HepG2 (cell line): Measurements from ENCODE around the gene OSER1. TPM values are rescaled to one million over a fixed set of nuclear protein-coding genes. Genes with fewer than 3 reads are reported as not detected.
A peak's percentile ranks its signal among the peaks of the same experiment; 100 is the strongest.

Source experiments
- ADNP ChIP-seq: sonication (generic); formaldehyde crosslinking; IDR thresholded peaks from 2 replicates; pipeline ENCODE4 v1.4.0; 2020; ENCODE audit warnings: missing genetic modification reagents
- ELF1 ChIP-seq: sonication (generic); formaldehyde crosslinking; IDR thresholded peaks from 2 replicates; pipeline ENCODE4 v1.4.0; 2020; ENCODE audit warnings: missing genetic modification reagents
- ELF3 ChIP-seq: IDR thresholded peaks from 2 replicates; pipeline ENCODE4 v1.6.1; 2016; ENCODE audit warnings: missing genetic modification reagents, missing compliant biosample characterization
- FOXA3 ChIP-seq: IDR thresholded peaks from 2 replicates; pipeline ENCODE4 v1.6.1; 2016; ENCODE audit warnings: missing genetic modification reagents, missing compliant biosample characterization
- HES4 ChIP-seq: sonication (generic); formaldehyde crosslinking; IDR thresholded peaks from 2 replicates; pipeline ENCODE4 v1.9.0; 2021; ENCODE audit warnings: mild to moderate bottlenecking, missing genetic modification reagents, borderline replicate concordance
- JARID2 ChIP-seq: sonication (generic); formaldehyde crosslinking; IDR thresholded peaks from 2 replicates; pipeline ENCODE4 v1.8.1; 2023; ENCODE audit warnings: missing genetic modification reagents, inconsistent platforms; ENCODE audit not compliant: insufficient replicate concordance
- KDM2A ChIP-seq: sonication (generic); formaldehyde crosslinking; IDR thresholded peaks from 2 replicates; pipeline ENCODE4 v1.4.0; 2020; ENCODE audit warnings: low read depth, missing genetic modification reagents, borderline replicate concordance
- KDM5B ChIP-seq: sonication (generic); formaldehyde crosslinking; IDR thresholded peaks from 2 replicates; pipeline ENCODE4 v1.4.0; 2020; ENCODE audit warnings: missing genetic modification reagents, mild to moderate bottlenecking, borderline replicate concordance
- NR2F1 ChIP-seq, 2 experiments: fragments of 450-650 bp in 1 of 2; formaldehyde crosslinking in 1 of 2; IDR thresholded peaks; 2 replicates each; pipeline versions ENCODE4 v1.5.0 to v1.6.1; 2016 to 2020; ENCODE audit warnings: mild to moderate bottlenecking in 1 of 2, missing compliant biosample characterization in 1 of 2, missing genetic modification reagents in 1 of 2, moderate library complexity in 1 of 2
- SALL1 ChIP-seq: sonication (generic); formaldehyde crosslinking; IDR thresholded peaks from 2 replicates; pipeline ENCODE4 v1.8.0; 2022; ENCODE audit warnings: mild to moderate bottlenecking, missing genetic modification reagents
- SP140L ChIP-seq: sonication (generic); formaldehyde crosslinking; IDR thresholded peaks from 2 replicates; pipeline ENCODE4 v1.4.0; 2020; ENCODE audit warnings: missing genetic modification reagents, borderline replicate concordance
- SSRP1 ChIP-seq: IDR thresholded peaks from 2 replicates; pipeline ENCODE4 v1.6.1; 2016; ENCODE audit warnings: control low read depth
- TBP ChIP-seq: sonication (generic); formaldehyde crosslinking; IDR thresholded peaks from 2 replicates; pipeline ENCODE4 v1.5.0; 2020; ENCODE audit warnings: missing genetic modification reagents
- ZEB1 ChIP-seq: IDR thresholded peaks from 2 replicates; pipeline ENCODE4 v1.6.1; 2012; ENCODE audit warnings: mild to moderate bottlenecking, low read depth, inconsistent platforms; ENCODE audit not compliant: insufficient replicate concordance
- ZNF225 ChIP-seq: sonication (generic); formaldehyde crosslinking; IDR thresholded peaks from 2 replicates; pipeline ENCODE4 v1.4.0; 2020; ENCODE audit warnings: mild to moderate bottlenecking, missing genetic modification reagents
- ZNF282 ChIP-seq: fragments of 450-650 bp; IDR thresholded peaks from 2 replicates; pipeline ENCODE4 v1.6.1; 2018; ENCODE audit not compliant: partially characterized antibody
- ZNF44 ChIP-seq: sonication (generic); formaldehyde crosslinking; IDR thresholded peaks from 2 replicates; pipeline ENCODE4 v1.5.1; 2020; ENCODE audit warnings: mild to moderate bottlenecking, missing genetic modification reagents
- ZNF674 ChIP-seq: sonication (generic); formaldehyde crosslinking; IDR thresholded peaks from 2 replicates; pipeline ENCODE4 v1.5.0; 2020; ENCODE audit warnings: low read depth, mild to moderate bottlenecking, missing genetic modification reagents
- polyA plus RNA-seq, 8 experiments: library from polyadenylated mRNA; depleted of rRNA in 3 of 8; stranded (reverse) in 7 of 8; unstranded in 1 of 8; fragments of >200 nt; fragmentation: Illumina TruSeq in 4 of 8; extraction: Trizol in 4 of 8; gene quantifications; 2 replicates each; pipeline versions ENCODE4 v1.2.1 to v1.2.3, GENCODE V29; 2011 to 2016; ENCODE audit warnings: low read depth in 4 of 8, missing spikeins in 1 of 8, mixed read lengths in 1 of 8; ENCODE audit not compliant: insufficient read depth in 1 of 8
- total RNA-seq, 5 experiments: library from RNA; depleted of rRNA; stranded (reverse); fragments of >200 nt; fragmentation: Illumina TruSeq; extraction: Trizol; gene quantifications; 2 replicates each; pipeline ENCODE4 v1.2.3, GENCODE V29; 2016; ENCODE audit warnings: low read depth in 1 of 5
- TF ChIP-seq, protein P1 (sequence below): IDR thresholded peaks from 2 replicates; pipeline ENCODE4 v1.4.0; 2020; ENCODE audit warnings: mild to moderate bottlenecking, missing genetic modification reagents
- TF ChIP-seq, protein P2 (sequence below): sonication (generic); formaldehyde crosslinking; IDR thresholded peaks from 2 replicates; pipeline ENCODE4 v1.5.0; 2020; ENCODE audit warnings: mild to moderate bottlenecking, missing genetic modification reagents
- TF ChIP-seq, protein P3 (sequence below): sonication (generic); formaldehyde crosslinking; IDR thresholded peaks from 2 replicates; pipeline ENCODE4 v1.5.1; 2020; ENCODE audit warnings: missing genetic modification reagents, mild to moderate bottlenecking, borderline replicate concordance
- TF ChIP-seq, protein P4 (sequence below): IDR thresholded peaks from 2 replicates; pipeline ENCODE4 v1.6.1; 2016

OSER1 gene
- total and polyA plus RNA-seq, 2 of the 13 experiments (the other 11 are each of a cell fraction or from before 2014, with no cell fraction given), result 71.2 to 71.5 TPM

DNA sequence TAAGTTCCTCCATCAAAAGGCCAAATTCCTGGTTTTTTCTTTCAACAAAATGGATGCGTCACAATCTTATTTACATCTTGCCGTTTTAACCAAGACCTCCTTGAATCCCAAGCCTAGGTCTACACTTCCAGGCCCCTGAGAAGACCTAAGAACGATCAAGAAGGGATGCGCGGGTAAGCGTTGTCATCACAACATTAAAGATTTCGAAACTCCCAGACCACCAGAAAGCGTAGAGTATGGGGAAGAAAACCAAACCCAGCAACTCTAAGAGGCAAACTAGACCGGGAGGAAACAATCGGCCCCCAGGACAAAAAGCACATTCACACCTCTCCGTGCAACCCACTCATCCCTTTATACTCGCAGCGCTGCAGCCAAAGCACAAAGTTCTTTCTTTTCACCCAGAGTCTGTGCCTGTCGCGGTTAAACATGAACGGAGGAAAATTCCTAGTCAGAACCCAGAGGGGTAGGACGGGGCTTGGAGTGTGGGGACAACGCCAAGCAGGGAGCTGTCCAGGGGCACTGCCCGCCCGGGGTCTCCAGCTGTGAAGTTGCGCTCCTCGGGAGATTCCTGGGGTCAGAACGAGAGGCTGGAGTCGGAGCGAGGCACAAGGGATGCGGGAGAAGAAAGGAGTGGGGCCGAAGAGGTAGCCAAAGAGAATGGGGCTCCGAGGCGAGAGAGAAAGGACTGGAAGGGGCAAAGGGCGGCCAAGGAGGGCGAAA lies 725 bp downstream of the OSER1 start (continued):
- TF ChIP-seq, protein P1, sequence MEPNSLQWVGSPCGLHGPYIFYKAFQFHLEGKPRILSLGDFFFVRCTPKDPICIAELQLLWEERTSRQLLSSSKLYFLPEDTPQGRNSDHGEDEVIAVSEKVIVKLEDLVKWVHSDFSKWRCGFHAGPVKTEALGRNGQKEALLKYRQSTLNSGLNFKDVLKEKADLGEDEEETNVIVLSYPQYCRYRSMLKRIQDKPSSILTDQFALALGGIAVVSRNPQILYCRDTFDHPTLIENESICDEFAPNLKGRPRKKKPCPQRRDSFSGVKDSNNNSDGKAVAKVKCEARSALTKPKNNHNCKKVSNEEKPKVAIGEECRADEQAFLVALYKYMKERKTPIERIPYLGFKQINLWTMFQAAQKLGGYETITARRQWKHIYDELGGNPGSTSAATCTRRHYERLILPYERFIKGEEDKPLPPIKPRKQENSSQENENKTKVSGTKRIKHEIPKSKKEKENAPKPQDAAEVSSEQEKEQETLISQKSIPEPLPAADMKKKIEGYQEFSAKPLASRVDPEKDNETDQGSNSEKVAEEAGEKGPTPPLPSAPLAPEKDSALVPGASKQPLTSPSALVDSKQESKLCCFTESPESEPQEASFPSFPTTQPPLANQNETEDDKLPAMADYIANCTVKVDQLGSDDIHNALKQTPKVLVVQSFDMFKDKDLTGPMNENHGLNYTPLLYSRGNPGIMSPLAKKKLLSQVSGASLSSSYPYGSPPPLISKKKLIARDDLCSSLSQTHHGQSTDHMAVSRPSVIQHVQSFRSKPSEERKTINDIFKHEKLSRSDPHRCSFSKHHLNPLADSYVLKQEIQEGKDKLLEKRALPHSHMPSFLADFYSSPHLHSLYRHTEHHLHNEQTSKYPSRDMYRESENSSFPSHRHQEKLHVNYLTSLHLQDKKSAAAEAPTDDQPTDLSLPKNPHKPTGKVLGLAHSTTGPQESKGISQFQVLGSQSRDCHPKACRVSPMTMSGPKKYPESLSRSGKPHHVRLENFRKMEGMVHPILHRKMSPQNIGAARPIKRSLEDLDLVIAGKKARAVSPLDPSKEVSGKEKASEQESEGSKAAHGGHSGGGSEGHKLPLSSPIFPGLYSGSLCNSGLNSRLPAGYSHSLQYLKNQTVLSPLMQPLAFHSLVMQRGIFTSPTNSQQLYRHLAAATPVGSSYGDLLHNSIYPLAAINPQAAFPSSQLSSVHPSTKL, result no peak
- peak; percentile 46 for TF ChIP-seq KDM5B (CRISPR knock-in tag)
- no peak for TF ChIP-seq TBP (CRISPR knock-in tag)
- TF ChIP-seq SP140L (CRISPR knock-in tag), result no peak
- no peak for TF ChIP-seq ZEB1
- TF ChIP-seq ZNF282, result no peak
- peak; percentile 6; the same call in 1 of the 2 replicates for TF ChIP-seq ZNF674 (CRISPR knock-in tag)
- TF ChIP-seq SSRP1, result peak; percentile 86; the same call in 1 of the 2 replicates
- TF ChIP-seq ELF1 (CRISPR knock-in tag), result peak; percentile 37; the same call in 1 of the 2 replicates
- TF ChIP-seq, protein P2, sequence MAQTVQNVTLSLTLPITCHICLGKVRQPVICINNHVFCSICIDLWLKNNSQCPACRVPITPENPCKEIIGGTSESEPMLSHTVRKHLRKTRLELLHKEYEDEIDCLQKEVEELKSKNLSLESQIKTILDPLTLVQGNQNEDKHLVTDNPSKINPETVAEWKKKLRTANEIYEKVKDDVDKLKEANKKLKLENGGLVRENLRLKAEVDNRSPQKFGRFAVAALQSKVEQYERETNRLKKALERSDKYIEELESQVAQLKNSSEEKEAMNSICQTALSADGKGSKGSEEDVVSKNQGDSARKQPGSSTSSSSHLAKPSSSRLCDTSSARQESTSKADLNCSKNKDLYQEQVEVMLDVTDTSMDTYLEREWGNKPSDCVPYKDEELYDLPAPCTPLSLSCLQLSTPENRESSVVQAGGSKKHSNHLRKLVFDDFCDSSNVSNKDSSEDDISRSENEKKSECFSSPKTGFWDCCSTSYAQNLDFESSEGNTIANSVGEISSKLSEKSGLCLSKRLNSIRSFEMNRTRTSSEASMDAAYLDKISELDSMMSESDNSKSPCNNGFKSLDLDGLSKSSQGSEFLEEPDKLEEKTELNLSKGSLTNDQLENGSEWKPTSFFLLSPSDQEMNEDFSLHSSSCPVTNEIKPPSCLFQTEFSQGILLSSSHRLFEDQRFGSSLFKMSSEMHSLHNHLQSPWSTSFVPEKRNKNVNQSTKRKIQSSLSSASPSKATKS (CRISPR knock-in tag), result 0 out of 2 replicates have a peak, but pooled peaks have one; percentile 74
- TF ChIP-seq, protein P3, sequence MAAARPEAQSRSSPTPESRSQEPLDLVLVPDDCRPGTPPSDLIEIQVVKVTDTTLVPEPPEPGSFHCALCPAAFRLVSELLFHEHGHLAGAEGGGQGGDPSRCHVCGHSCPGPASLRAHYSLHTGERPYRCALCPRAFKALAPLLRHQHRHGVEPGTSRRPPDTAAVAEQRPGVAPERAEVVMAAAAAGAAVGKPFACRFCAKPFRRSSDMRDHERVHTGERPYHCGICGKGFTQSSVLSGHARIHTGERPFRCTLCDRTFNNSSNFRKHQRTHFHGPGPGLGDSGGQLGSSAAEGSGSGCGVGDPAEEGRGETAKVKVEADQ (CRISPR knock-in tag), result no peak
- TF ChIP-seq ZNF225 (CRISPR knock-in tag), result no peak
- TF ChIP-seq JARID2 (CRISPR knock-in tag), result no peak
- no peak for TF ChIP-seq KDM2A (CRISPR knock-in tag)
- TF ChIP-seq NR2F1 (CRISPR knock-in tag; IDR thresholded peaks at IDR 0.05), result no peak
- no peak for TF ChIP-seq HES4
- 0 out of 2 replicates have a peak, but pooled peaks have one; percentile 34 for TF ChIP-seq FOXA3 (CRISPR knock-in tag)
- TF ChIP-seq SALL1 (CRISPR knock-in tag), result no peak
- no peak for TF ChIP-seq ADNP
- 0 out of 2 replicates have a peak, but pooled peaks have one; percentile 19 for TF ChIP-seq ZNF44 (CRISPR knock-in tag)
- TF ChIP-seq, protein P4, sequence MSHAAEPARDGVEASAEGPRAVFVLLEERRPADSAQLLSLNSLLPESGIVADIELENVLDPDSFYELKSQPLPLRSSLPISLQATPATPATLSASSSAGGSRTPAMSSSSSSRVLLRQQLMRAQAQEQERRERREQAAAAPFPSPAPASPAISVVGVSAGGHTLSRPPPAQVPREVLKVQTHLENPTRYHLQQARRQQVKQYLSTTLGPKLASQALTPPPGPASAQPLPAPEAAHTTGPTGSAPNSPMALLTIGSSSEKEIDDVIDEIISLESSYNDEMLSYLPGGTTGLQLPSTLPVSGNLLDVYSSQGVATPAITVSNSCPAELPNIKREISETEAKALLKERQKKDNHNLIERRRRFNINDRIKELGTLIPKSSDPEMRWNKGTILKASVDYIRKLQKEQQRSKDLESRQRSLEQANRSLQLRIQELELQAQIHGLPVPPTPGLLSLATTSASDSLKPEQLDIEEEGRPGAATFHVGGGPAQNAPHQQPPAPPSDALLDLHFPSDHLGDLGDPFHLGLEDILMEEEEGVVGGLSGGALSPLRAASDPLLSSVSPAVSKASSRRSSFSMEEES (CRISPR knock-in tag), result no peak; the same call in 1 of the 2 replicates
- TF ChIP-seq ELF3 (CRISPR knock-in tag), result no peak
